NB4 (cell line): ENCODE data around the gene GCNT4.

Source experiments
- CTCF ChIP-seq: IDR thresholded peaks from one replicate; pipeline ENCODE4 v1.5.1; 2012; ENCODE audit warnings: low read depth, low read length
- MAX ChIP-seq: IDR thresholded peaks from 2 replicates; pipeline ENCODE4 v1.6.1; 2011; ENCODE audit warnings: low read depth, low read length
- POLR2A ChIP-seq: IDR thresholded peaks from 2 replicates; pipeline ENCODE4 v1.6.1; 2011; ENCODE audit warnings: mild to moderate bottlenecking; ENCODE audit not compliant: insufficient read length; ENCODE audit errors: extremely low read depth

GRCh38 chr5:75047356-75047755 is 5.0 kb downstream of the GCNT4 start:
- TF ChIP-seq POLR2A (no peak), CTCF (no peak), MAX (no peak)
